HG03045 (cell line): ENCODE results near the gene SLC66A2.

Source experiments
- ATAC-seq: cut with Tn5 transposase; IDR thresholded peaks from one replicate; pipeline ENCODE4 v1.9.1; 2021; ENCODE audit warnings: mild to moderate bottlenecking, moderate library complexity; ENCODE audit not compliant: unreplicated experiment

SLC66A2 gene

DNA sequence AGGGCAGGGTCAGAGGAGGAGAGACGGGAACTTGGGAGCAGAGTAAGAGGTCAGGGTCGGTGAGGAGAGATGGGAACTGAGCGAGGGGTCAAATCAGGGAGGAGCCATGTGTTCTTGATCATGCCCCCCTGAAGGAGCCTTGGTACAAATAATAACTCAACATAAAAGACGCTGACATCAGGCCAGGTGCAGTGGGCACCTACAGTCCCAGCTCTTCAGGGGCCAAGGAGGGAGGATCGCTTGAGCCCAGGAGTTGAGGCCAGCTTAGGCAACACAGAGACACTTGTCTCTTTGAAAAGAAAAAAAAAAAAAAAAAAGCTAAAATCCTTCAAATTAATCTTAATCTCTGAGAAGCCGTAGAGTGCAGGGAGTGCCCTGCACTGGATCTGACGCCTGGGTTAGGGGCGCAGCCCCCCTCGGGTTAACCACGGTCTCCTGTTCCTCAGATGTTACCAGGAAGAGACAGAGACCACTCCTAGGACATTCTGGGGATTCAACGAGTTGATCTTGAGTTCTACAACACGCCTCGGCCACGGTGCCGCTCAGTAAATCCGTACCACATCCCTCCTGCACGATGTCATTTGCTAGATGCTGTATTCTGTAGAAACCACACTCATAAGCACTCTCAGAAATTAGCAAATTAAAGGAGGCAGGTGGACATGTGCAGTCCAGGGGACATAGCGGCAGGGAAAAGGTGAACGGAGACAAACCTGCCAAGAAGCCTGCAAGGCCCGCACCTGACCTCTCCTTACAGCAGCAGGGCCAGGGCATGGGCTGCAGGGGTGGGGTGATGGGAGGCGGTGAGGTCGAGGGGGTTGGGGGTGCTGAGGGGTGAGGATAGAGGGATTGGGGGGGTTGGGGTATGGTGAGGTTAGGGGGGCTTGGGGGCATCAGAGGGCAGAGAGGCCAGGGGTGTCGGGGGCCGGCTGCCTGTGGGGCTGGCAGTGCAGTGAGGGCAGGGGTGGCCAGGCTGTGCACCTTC, 29.2 kb downstream of the SLC66A2 start:
- no peak for ATAC-seq

DNA sequence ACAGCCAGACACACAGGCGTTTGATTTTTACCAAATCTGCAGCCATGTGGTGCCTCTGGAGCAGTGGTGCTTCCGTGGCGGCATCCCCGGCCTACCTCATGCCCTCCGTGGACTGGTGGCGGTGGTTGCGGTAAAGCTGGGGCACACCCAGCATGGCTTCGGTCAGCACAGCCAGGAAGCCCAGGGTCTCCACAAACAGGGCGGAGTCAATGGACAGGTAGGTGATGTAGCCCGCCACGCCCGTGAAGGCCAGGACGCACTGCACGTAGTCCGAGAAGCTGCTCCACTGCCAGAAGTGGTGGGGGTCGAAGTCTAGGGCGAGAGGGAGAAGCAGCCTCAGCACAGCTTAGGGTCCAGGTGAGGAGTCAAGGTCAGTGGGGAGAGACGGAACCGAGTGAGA, 32.4 kb downstream of the SLC66A2 start:
- ATAC-seq, result no peak

DNA sequence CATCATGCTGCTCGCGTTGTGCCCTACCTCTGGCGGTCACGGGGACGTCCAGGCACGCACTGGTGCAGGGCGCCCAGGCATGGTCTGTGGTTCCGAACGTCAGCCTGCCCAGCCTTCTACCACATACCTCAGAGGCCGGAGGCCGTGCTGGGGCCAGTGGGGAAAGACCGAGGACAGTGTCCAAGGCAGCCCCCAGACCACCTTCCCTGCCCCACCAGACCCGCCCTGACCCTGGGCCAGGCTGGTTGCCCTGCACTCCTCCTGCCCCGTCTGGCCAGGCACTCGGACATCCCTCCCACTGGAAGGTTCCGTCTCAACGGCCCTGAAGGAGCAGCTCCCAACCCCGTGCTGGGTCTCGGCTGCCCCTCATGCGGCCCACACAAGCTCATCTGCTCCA, 32.8 kb downstream of the SLC66A2 start:
- no peak for ATAC-seq

DNA sequence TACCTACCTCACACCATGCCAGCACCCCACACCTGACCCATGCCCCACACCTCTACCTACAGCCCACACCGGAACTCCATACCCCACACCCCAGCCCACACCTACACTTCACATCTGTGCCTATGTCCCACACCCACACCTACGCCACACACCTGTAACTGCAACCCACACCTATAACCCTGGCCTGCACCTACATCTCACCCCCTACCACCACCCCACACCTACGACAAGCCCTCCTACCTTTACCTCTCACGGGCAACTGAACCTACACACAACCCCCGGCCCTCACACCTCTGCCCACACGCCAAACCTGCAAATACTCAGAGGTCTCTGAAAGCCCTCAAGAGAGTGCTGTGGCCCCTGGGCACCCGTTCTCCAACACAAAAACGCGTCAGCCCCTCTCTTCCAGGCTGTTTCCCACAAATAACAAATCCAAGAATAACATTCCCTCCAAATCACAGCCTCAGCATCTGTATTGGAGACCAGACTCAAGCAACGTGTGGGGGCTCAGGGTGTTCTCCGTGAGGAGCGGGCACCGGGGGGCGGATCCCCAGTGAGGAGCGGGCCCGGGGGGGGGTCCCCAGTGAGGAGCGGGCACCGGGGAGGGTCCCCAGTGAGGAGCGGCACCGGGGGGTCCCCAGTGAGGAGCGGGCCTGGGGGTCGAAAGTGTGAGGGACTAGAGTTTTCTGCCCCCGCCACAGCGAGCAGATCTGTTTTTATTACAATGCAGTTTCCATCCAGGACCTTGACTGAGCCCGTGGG, 33.4 kb downstream of the SLC66A2 start:
- no peak for ATAC-seq

DNA sequence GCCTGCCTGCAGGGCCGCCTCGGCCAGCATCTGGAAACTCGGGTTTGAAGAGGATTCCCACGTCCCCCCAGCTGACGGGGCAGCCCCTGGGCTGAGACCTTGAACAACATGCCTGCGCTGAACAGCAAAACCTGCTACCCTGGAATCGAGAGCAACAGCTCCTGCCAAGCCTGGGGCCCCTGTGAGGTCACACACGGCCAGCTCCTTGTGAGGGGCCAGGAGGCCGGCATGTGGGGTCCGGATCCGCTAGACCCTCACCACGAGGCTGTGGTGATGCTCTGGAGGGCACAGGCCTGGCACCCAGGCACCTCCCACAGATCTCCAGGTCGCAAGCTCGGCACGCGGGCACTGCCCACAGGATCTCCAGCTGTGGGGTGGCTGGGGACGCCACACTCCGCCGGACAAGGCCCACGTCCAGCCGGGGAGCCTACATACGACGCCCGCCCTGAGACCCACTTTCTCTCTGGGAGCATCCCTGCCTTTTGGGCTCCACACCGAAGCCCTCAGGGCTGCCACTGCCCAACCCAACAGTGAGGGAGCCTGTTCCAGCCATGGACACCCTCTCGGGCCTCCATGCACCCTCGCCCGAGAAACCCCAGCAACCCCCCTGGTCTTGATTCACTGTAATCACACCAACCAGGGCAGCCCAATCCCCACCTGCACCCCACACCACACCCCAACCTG, 34.1 kb downstream of the SLC66A2 start:
- ATAC-seq, result no peak

DNA sequence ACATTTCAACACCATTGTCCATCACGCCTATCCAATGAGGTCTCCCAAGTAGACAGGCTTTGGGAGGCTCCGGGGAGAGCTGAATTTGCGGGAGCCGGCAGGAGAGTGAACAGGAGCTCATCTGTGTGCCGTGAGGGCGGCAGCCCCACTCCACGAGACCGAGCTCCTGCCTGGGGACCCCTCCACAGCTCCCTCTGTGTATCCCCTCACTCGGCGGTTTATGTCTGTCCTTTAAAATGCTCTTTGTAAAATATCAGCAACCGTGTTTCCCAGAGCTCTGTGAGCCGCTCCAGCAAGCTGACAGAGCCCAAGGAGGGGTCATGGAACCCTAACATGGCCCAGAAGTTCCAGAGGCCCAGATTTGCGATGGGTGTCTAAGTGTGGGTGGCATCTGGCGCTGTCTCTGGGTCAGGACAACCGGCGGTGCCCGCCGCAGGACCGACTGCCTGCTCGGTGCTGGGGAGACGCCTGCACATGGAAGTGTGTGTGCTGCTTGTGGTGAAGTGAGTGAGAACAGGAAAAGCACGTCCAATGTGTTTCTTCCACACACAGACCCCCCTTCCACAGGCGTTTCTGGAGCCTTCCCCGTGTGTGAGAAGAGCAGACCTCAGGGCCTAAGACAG, 34.8 kb downstream of the SLC66A2 start:
- no peak for ATAC-seq

DNA sequence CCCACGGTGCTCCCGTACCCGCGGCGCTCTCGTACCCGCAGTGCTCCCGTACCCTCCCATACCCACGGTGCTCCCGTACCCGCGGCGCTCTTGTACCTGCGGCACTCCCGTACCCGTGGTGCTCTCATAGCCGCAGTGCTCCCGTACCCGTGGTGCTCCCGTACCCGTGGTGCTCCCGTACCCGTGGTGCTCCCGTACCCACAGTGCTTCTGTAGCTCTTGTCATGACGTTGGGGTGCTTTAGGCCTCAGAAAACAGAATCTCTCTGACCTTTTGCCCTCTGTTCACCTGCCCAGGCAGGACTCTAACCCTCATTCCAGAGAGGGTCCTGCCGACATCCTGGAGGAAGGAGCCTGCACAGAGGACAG, 35.3 kb downstream of the SLC66A2 start:
- no peak for ATAC-seq

DNA sequence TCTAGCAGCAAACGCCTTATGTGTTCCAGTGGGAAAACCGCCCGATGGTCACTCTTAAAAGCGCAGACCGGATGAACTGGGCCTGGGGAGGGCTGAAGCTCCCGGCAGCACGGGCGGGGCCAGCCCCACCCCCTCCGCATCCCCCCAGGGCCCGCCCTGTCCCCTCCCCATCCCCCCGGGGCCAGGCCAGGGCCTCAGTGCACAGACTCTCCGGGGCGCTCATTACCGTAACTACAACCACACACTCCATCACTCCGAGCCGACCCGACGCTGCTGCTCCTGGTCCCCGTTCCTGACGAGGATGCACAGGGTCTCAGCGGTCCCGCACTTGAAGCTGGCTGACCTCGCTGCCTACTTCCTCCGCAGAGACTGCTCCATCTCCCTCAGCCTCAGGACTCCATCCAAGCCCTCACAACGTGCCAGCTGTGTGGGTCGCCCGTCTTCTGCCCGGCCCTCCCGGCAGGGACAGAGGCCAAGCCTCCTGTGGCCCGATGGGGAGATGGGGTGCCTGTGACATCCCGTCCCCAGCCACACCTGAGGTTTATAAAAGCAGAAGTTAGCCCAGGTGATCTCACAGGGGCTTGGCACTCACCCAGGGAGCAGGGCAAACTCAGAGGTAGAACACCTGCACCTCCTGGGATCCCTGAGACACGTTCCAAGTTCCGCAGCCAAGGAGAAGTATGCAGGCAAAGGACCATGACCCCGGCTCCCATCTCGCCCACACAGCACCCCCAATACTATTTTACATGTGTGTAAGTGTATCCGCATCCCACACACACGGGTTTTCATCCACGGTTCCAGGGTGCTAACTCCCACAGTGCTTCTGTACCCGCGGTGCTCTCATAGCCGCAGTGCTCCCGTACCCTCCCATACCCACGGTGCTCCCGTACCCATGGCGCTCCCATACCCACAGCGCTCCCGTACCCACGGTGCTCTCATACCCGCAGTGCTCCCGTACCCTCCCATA, 36.0 kb downstream of the SLC66A2 start:
- ATAC-seq, result no peak

DNA sequence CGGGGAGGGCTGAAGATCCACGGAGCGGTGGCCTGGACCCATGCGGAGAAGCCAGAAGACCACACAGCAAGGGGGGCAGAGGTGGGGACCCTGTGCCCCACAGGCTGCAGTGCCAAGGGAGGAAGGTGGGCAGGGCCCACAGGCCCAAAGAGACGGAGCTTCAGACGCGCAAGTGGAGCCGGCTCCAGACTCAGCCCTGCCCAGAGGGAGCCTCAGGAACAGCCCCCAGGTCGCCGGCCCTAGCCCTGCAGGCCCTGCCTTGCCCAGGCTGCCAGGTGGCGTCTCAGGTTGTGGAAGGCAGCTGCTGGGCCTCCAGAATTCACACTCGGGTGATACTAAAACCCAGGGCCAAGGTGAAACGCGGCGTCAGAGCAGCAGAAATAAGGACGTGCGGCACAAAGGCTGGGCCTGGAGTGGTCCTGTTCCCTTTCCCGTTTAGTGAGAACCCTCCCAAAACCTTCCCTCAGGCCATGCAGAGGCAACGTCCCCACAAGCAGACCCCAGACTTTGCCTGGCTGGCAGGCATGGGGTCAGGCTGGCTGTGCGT, 36.8 kb downstream of the SLC66A2 start:
- ATAC-seq, result no peak

DNA sequence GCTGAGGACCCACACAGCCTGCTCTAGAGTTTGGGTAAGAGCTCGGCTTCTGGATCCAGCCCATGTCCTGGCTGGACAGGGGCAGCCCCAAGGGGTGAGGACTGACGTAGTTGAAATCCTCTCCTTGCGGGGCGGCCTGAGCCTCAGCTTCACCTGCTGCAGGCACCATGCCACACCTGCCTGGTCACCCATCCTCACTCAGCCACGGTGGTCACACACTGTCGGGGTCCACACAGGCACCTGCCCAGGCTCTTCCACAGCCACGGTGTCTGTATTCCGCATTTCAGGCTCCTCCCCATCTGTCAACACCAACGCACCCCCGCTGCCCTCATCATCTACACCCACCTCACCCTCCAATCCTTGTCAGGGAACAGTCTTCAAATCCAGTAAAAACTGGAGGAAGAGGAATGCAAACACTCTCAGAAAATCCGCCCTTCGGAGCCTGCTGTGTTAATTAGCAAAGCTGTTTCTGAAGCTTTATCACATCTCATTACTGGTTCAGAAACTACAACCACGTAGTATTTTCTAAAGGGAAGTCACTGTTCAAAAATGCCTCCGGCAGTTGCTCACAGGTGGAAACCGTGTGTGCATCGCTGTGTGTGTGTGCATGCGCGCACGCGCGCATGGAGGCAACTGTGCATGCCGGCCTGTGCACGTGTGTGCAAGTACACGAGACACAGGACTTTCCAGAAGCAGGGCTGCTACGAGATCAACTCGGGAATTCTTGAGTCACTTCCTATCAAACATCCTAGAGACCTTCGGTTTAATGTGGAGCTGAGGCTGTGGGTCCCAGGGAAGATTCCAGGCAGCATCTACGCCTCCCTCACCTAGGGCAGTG, 38.2 kb downstream of the SLC66A2 start:
- no peak for ATAC-seq

DNA sequence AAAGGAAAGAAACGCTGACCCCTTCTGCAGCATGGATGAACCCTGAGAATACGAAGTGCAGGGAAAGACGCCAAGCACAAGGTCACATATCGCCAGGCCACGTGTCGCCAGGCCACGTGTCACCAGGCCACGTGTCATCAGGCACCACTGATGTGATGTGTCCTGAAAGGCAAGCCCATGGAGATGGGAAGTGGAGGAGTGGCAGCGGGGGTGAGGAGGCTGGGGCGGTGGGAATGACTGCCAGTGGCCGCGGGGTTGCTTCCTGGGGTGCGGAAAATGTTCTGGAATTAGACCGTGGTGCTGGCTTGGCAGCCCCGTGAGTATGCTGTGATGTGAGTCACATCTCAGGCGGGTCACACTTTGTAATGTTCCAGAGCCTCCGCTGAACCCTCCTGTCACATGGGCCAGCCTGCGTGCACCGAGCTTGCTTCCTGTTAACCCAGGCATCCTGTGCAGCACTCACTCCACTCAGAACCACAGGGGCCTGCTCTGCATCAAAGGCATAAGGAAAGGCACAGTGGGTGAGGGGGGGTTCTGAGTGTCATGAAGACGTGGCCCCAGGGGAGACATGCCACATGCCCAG, 39.0 kb downstream of the SLC66A2 start:
- ATAC-seq, result no peak

DNA sequence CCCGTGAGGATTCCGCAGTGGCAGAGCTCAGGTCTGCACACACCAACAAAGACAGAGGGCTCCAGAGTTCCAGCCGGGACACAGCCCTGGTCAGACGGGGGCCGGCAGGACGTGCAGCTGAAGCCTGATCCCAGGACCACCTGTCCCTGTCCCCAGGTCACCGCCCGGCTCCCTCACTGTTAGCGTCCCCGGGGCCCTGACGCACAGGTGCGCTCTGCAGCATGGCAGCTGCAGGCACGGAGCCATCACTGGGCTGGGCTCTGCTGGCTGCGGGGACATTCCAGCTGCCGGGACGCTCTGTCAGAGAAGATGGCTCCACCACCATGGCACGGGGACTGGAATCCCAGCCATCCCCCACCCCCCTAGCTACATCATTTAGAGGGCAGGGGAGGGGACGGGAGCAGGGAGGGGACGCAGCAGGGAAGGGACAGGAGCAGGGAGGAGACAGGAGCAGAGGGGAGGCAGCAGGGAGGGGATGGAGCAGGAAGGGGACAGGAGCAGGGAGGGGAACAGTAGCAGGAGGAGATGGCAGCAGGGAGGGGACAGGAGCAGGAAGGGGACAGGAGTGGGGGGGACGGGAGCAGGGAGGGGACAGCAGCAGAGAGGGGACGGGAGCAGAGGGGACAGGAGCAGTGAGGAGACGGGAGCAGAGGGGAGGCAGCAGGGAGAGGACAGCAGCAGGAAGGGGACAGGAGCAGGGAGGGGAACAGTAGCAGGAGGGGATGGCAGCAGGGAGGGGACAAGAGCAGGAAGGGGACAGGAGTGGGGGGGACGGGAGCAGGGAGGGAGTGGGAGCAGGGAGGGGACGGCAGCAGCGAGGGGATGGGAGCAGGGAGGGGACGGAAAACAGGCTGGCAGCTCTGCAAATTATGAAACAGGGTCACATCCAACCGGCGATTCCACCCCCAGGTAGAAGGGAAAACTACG, 39.8 kb downstream of the SLC66A2 start:
- ATAC-seq, result no peak

DNA sequence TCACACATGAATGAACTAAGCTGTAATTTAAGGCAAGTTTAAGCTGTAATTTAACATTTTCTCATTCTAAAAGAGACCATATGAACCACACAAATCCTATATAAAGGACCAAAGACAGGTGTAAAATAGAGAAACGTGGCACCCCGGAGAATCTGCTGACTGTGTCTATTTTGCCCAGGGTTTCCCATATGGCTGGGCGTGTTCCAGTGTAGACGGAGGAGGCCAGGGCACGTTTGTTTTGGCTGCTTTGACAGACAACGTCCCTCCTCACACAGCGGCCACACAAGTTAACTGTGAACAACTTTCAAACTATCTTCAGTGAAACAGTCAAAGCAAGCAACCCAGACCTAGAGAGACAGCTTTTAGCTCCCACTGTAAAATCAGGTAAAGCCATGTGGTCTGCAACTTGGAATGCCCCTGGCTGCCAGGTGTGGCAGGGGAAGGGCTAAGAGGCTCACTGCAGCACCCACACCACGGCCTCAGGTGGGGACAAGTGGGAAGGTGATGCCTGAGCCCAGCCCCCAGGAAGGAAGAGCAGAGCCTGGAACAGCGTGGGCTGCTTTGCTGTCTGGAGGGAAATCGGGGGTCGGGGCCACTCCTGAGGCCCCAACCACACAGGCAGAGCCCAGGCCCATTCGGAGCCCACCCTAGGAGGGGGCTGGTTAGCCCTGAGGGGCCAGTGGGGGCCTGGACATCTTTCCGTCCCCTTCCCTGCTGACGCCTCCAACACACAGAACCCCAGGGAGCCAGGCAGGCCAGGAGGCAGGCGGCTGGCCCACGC, 40.7 kb downstream of the SLC66A2 start:
- ATAC-seq, result no peak

DNA sequence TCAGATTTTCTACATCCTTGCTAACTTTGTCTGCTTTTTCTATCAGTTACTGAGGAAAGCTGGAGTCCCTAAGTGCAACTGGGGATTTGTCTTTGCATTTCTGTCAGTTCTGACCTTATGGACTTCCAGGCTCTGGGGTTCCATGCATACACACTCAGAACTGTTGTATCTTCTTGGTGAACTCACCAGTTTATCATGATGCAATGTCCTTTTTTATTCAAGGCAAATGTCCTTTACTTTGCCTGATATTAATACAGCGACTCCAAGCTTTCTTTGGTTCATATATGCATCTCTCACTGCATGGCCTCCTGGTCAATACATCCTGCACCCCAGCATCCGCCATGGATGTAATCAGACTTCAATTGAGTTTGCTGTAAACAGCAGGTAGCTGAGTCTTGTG, 44.7 kb downstream of the SLC66A2 start:
- no peak for ATAC-seq

DNA sequence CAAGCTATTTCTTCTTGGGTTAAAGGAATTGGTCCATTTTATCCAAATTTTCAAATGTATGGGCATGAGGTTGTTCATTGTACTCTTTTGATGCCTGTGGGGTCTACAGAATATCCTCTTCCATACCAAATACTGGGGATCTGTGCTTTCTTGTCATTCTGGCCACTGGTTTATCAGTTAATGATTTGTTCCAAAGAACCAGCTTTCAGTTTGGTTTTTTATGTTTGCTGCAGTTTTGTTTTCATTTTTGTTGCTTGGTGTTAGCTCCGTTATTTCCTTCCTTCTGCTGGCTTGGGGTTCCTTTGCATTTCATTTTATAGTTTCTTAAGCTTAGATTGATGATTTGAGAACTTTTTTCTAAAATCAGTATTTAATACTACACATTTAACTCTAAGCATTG, 45.5 kb downstream of the SLC66A2 start:
- ATAC-seq, result no peak

DNA sequence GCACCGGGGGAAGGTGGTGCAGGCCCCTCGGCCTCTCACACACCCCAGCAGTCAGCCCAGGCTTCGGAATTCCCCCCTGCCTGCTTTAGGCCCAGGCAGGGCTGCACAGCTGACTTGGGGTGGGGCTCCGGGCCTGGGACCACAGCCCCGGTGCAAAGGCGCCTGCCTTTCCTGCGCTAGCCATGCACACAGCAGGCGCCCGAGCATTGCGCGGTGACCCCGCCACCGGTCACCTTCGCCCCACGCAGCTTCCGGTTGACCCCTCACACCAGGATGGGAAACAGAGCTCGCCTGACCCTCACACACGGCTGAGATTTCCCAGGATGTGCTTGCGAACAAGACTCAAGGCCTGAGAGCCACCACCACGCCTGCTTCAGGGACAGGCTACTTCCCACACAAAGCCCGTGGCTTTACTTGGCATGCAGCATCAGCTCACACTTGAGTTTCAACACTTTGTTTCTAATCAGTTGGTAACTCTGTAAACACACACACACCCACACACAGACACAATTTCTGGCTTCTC, 46.0 kb downstream of the SLC66A2 start:
- no peak for ATAC-seq
